ENCODE measurements around the gene PHF13.

PHF13 gene

DNA sequence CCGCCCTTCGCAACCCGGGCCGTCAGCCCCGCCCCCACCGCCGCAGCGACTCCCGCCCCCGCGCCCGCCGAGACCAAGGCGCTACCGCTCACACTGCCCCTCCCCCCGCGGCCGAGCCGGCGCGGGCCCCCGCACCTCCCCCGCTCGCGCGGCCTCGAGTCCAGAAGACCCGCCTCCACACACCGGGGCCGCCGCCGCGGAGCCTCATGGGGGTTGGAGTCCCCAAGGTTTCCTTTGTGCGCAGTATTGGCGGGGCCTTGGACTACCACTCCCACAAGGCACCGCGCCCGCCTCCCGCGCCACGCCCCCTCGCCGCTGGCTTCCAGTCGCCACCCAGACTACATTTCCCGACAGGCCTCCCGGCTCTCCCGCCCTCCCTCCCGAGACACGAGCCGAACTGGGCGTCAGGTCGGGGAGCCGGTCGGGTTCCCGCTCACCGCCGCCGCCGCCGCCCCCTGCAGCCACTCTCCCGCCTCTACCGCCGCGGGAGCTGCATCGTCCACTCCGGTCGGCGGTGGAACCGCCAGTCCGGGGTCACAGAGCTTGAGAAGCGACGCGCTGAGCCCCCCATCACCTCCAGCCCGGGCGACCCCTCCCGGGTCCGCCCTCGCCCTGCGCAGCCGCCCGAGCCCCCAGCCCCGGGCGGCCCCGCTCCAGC is at the start of gene PHF13:
TSS of gene PHF13 (plus strand) at position 371 of the 658 bp plus-strand sequence. CDS start 336 bp downstream, outside the sequence.
- DNase-seq (ENCODE audit: low read depth, low spot score): peak; percentile 99

DNA sequence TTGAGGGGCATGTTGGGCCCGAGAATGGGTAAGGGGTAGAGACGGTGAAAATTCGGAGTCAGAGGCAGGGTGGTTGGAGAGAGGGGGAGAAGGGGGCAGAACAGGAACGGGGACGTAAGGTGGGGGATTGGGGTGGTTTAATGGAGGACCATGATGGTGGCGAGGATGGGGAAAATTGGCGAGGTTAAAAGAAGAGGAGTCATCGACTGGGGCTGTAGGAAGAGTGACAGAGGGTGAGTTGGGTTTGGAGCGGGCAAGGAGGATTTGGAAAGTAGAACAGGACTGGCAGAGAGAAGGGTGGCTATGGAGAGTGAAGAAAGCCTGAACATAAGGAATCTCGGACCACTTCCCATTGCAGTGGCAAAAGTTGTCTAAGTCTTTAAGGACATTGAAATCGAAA is 44.5 kb upstream of the PHF13 start:
- DNase-seq (ENCODE audit: low read depth, low spot score): no peak

DNA sequence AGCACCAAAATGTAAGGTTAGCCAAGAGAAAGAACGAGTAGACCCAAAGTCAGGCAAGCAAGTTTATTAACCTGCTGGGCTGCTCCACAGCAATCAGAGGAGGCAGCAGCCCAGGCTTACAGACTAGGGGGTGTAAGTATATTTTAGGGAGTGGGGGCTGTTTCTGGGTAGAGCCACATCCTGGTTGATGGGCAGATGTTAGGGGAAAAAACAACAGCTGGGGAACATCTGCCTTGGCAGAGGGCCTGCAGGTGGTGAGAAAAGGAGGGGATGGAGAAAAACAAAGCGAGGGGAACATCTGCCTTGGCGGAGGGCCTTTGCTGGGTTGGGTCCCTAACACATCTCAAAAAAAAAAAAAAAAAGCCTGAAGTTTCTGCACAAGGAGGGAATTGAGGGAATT is 43.4 kb upstream of the PHF13 start:
- DNase-seq (ENCODE audit: low read depth, low spot score): no peak

DNA sequence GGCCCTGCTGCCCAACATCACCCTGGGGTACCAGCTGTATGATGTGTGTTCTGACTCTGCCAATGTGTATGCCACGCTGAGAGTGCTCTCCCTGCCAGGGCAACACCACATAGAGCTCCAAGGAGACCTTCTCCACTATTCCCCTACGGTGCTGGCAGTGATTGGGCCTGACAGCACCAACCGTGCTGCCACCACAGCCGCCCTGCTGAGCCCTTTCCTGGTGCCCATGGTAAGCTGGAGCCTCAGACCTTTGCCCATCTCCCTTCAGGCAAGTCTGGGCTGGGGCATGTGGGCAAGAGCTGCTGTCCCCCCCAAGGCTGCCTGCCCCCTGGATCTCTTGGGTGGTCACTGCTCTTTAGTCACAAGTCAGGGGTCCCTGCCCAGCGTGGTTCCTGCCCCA is 42.5 kb upstream of the PHF13 start:
- no peak for DNase-seq (ENCODE audit: low read depth, low spot score)

DNA sequence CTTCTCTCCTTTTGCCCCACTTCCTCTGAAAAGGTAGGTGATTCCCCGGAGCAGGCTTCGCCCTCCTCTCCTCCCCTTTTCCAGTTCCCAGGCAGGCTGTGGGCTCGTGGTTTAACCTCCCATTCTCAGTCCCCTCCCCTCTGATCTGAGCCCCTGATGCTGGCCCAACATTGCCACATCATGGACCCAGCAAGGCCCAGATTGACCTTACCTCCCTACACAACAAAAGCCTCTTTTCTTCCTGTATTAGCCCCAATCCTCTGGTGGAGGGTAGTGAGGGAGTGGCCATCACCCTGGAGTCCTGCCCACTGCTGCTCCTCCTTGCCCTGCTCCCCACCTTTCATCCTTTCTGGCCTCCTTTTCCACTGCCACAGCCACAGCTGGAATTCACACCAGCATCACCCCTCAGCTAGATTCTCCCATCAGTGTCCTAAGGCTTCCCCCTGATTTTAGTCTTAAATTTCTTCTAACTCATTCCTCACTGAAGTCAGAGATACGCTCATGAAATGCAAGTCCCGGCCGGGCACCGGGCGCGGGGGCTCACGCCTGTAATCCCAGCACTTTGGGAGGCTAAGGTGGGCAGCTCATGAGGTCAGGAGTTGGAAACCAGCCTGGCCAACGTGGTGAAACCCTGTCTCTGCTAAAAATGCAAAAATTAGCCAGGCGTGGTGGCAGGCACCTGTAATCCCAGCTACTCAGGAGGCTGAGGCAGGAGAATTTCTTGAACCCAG is 40.7 kb upstream of the PHF13 start:
- no peak for DNase-seq (ENCODE audit: low read depth, low spot score)

DNA sequence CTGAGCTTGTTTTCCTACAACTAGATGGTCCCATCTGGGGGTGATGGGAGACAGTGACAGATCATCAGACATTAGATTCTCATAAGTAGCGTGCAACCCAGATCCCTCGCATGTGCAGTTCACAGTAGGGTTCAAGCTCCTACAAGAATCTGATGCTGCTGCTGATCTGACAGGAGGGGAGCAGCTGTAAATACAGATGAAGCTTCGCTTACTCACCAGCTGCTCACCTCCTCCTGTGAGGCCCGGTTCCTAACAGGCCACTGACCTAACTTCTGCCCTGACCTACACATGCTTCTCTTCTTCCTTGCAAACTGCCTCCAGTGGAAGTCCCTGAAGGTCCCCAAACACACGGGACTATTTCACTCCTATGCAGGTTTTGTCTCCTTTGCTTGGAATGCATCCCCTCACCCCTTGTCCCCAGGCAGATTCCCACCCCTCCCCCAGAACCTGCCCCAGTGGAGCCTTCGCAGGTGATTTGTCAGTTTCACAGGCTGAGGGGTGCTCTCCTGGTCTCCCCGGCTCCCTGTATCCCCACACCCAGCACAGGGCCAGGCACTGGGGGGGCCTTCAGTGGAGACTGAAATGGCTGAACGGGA is 39.4 kb upstream of the PHF13 start:
- DNase-seq (ENCODE audit: low read depth, low spot score): no peak

DNA sequence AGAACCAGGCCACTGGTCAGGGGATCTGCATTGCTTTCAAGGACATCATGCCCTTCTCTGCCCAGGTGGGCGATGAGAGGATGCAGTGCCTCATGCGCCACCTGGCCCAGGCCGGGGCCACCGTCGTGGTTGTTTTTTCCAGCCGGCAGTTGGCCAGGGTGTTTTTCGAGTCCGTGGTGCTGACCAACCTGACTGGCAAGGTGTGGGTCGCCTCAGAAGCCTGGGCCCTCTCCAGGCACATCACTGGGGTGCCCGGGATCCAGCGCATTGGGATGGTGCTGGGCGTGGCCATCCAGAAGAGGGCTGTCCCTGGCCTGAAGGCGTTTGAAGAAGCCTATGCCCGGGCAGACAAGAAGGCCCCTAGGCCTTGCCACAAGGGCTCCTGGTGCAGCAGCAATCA is 38.7 kb upstream of the PHF13 start:
- DNase-seq (ENCODE audit: low read depth, low spot score): no peak

DNA sequence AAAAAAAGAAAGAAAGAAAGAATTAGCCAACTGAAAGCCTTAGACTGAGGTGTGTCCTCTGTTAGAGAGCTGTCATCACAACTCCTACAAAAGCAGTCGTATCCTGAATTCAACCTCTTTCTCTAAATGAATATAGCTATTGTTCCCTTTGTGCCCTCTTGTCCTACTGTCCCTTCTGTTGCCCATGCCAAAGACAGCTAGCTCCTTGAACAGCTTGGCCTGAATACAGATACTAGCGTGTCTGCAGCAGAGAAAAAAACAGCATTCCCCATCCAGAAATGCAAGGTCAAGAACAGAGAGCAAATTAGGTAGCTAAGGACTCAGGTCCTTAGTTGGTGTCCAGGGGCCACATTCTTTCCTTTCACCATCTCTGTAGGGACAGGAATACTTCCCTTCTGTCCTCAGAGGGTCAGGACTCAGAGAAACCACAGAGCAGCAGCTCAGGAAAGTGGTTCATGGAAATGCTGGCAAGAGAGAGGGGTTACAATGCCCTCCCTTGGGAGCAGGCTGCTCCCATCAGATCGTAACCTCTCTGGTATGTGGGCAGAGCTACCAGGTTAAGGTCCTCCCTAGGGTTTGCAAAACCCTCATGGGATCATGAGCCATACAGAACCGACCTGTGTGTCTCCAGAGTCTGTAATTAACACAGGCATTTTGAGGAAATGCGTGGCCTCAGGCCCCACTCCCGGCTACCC is 35.6 kb upstream of the PHF13 start:
- no peak for DNase-seq (ENCODE audit: low read depth, low spot score)

DNA sequence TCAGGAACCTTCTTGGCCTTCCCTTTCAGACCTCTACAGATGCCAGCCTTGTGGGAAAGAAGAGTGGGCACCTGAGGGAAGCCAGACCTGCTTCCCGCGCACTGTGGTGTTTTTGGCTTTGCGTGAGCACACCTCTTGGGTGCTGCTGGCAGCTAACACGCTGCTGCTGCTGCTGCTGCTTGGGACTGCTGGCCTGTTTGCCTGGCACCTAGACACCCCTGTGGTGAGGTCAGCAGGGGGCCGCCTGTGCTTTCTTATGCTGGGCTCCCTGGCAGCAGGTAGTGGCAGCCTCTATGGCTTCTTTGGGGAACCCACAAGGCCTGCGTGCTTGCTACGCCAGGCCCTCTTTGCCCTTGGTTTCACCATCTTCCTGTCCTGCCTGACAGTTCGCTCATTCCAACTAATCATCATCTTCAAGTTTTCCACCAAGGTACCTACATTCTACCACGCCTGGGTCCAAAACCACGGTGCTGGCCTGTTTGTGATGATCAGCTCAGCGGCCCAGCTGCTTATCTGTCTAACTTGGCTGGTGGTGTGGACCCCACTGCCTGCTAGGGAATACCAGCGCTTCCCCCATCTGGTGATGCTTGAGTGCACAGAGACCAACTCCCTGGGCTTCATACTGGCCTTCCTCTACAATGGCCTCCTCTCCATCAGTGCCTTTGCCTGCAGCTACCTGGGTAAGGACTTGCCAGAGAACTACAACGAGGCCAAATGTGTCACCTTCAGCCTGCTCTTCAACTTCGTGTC is 34.7 kb upstream of the PHF13 start:
- DNase-seq (ENCODE audit: low read depth, low spot score): no peak

DNA sequence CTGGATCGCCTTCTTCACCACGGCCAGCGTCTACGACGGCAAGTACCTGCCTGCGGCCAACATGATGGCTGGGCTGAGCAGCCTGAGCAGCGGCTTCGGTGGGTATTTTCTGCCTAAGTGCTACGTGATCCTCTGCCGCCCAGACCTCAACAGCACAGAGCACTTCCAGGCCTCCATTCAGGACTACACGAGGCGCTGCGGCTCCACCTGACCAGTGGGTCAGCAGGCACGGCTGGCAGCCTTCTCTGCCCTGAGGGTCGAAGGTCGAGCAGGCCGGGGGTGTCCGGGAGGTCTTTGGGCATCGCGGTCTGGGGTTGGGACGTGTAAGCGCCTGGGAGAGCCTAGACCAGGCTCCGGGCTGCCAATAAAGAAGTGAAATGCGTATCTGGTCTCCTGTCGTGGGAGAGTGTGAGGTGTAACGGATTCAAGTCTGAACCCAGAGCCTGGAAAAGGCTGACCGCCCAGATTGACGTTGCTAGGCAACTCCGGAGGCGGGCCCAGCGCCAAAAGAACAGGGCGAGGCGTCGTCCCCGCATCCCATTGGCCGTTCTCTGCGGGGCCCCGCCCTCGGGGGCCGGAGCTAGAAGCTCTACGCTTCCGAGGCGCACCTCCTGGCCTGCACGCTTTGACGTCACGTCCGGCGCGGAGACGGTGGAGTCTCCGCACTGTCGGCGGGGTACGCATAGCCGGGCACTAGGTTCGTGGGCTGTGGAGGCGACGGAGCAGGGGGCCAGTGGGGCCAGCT is 34.0 kb upstream of the PHF13 start, which contains the start of gene ZBTB48:
TSS of gene ZBTB48 (plus strand) at position 621 of the 745 bp plus-strand sequence. CDS start 616 bp downstream, outside the sequence.
- DNase-seq (ENCODE audit: low read depth, low spot score): peak; percentile 92

DNA sequence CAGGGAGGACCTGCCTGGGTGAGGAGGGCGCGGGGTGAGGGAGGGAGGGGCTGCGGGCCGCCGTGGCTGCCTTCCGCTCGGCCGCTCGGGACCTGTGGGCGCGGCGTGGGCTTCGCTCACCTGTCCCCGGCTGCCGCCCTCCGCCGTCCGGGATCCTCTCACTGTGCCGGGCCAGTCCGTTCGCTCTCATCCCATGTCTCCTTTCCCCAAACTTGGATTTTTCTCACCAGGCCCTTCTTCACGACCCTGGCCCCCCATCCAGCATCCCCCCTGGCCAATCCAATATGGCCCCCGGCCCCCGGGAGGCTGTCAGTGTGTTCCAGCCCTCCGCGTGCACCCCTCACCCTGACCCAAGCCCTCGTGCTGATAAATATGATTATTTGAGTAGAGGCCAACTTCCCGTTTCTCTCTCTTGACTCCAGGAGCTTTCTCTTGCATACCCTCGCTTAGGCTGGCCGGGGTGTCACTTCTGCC is 33.4 kb upstream of the PHF13 start:
- DNase-seq (ENCODE audit: low read depth, low spot score): no peak

DNA sequence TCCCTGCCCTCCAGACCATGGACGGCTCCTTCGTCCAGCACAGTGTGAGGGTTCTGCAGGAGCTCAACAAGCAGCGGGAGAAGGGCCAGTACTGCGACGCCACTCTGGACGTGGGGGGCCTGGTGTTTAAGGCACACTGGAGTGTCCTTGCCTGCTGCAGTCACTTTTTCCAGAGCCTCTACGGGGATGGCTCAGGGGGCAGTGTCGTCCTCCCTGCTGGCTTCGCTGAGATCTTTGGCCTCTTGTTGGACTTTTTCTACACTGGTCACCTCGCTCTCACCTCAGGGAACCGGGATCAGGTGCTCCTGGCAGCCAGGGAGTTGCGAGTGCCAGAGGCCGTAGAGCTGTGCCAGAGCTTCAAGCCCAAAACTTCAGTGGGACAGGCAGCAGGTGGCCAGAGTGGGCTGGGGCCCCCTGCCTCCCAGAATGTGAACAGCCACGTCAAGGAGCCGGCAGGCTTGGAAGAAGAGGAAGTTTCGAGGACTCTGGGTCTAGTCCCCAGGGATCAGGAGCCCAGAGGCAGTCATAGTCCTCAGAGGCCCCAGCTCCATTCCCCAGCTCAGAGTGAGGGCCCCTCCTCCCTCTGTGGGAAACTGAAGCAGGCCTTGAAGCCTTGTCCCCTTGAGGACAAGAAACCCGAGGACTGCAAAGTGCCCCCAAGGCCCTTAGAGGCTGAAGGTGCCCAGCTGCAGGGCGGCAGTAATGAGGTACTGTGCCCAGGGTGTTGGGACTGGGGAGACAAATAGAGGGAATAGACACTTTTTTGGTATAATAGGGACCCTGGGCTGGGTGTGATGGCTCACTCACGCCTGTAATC is 32.7 kb upstream of the PHF13 start:
- DNase-seq (ENCODE audit: low read depth, low spot score): no peak

DNA sequence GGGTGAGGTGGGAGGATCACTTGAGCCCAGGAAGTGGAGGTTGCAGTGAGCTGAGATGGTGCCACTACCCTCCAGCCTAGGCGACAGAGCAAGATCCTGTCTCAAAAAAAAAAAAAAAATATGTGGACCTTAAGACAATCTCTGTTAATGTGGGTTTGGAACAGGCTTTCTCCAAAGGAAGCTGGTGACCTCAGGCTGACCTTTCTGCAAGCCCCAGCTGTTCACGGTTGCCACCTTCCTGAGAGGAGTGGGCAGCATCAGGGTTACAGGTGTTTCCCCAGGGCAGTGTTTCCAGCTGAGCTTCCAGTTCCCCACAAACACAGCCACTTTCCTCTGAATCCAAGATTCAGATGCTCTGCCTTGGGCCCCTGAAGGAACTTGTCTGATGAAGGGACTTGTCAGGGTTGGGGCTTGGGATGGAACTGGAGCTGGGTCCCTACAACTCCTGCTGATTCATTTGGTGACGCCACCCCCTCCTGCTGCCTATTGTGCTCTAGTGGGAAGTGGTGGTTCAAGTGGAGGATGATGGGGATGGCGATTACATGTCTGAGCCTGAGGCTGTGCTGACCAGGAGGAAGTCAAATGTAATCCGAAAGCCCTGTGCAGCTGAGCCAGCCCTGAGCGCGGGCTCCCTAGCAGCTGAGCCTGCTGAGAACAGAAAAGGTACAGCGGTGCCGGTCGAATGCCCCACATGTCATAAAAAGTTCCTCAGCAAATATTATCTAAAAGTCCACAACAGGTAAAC is 31.8 kb upstream of the PHF13 start:
- DNase-seq (ENCODE audit: low read depth, low spot score): no peak

DNA sequence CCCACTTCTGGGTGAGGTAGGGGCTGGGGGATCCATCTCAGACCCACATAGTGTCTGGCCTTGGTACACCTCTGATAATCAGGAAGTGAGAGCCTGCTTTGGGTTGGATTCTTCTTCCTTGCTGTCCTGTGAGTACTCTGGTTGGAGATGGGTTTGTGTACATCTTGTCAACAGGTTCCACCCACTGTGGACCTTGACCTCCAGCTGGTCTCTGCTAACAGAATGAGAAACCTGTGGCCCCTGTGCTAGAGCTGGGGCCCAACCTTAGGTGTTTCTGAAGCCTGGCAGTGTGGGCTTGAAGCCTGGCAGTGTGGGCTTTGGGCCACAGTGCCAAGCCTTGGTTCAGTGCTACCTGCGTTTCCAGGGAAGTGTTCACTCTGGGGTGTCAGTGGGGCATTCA is 31.2 kb upstream of the PHF13 start:
- DNase-seq (ENCODE audit: low read depth, low spot score): no peak

DNA sequence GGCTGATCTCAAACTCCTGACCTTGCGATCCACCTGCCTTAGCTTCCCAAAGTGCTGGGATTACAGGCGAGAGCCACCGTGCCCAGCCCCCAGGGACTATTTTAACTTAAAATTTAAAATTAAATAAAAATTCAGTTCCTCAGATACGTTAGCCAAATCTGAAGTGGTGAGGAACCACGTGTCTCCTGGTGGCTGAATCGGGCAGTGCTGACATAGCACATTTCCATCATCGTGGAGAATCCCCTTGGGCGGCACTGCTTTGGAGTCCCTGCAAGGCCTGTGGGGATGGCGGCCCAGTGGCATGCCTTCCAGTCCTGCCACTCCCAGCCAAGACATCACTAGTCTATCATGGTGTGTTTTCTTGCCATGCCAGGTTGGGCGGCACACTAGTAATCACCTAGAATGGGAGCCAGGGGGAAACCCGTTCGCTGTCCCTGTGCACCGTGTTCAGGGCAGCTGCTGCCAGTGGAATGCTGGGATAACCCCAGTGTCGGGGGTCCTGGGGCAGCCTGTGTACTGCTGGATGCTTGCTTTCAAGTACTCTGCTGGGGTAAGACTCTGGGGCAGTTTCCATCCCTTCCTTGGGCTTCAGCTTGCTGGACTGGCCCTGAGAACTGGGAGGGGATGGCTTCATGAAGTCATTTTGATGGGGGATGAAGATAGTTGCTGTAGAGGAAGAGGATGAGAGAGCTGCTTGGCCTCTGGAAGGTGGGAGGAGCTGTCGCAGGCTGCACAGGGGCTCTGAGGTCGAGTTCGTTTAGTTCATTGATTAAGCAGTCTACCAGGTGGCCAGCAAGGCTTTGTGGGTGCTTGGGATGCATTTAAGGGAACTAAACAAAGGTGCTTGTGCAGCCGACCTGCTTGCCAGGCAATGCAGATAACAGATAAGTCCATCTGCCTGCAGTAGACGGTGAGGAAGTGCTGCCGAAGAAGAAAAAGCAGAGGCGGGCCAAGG is 29.1 kb upstream of the PHF13 start:
- DNase-seq (ENCODE audit: low read depth, low spot score): no peak

DNA sequence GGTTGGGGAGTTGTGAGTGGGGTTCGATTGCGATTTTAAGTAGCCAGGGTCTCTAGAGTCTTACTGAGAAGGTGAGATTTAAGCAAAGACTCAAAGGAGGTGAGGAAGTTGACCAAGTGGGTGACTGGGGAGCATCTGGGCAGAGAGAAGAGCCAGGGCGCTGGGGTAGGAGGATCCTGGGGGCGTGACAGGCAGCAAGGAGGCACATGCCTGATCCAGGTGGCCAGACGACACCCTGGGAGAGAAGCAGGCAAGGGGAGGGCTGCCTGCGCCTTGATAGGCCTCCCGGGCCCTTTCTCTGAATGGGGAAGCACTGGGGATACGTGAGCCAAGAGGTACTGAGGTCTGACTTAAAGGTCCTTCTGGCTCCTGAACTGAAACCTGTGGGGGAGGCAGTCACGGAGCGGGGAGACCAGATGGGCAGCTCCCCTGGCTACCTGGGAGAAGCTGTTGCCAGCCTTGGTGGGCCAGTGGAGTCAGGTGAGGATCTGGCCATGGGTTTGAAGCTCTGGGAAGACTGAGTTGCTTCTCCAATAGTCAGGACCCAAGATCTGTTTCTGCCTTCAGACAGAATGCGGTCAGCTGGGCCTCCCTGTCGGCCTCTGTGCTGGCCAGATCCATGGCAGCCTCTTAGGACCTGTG is 28.3 kb upstream of the PHF13 start:
- no peak for DNase-seq (ENCODE audit: low read depth, low spot score)

DNA sequence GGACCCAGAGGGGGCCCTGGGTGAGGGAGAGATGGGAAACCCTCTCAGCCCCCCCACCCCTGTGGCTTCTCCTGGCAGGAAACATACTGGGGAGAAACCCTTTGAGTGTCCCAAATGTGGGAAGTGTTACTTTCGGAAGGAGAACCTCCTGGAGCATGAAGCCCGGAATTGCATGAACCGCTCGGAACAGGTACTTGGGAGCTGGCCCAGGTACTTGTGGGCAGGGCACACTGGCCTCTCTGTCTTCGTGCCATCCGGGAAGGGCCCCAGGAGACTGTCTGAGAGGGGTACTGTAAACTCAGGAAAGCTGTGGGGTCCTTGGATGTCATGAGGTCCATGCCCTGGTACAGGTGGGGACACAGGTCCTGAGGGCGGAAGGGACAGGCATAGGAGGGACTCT is 27.7 kb upstream of the PHF13 start:
- DNase-seq (ENCODE audit: low read depth, low spot score): no peak
